ENCODE measurements around the gene BBS7. TPM values are rescaled to one million over a fixed set of nuclear protein-coding genes. Genes with fewer than 3 reads are reported as not detected.

Gene BBS7
- total and polyA plus RNA-seq, 9 of the 15 experiments (the other 6 are each of a cell fraction or from before 2014, with no cell fraction given), result 13.4 to 25.8 (median 16.4) TPM

DNA sequence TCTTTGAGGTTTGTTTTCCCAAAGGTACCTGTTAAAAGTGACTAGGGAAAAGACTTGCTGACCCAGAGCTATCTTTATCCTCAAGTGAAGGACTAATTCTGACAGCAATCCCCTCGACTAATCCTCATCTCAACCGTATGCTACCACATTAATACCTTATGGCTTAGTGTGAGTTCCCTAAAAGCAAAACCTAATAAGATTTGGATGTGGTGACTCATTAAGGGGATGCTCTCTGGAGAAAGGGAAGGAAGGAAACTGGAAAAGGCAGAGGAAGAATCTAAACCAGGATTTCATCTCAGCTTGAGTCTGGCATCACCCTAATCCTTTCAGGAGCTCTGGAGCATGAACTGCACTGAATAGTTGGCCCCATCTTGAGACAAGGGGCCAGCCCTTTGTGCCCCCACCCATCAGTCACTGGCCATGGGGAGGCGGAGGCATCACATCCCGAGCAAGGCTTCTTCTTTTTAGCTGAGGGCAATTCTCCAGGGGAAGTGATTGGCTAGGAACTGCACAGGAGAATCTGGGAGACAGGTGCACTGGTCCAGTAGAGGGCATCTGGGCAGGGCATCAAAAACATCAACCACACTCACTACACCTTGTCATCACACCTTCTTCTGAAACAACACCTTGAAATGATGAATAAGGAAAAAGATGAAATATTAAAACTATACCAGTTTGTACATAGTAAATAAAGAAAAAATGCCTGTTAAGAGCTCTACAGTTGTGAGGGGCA, 6.9 kb upstream of the BBS7 start (continued):
- TF ChIP-seq, protein P1, sequence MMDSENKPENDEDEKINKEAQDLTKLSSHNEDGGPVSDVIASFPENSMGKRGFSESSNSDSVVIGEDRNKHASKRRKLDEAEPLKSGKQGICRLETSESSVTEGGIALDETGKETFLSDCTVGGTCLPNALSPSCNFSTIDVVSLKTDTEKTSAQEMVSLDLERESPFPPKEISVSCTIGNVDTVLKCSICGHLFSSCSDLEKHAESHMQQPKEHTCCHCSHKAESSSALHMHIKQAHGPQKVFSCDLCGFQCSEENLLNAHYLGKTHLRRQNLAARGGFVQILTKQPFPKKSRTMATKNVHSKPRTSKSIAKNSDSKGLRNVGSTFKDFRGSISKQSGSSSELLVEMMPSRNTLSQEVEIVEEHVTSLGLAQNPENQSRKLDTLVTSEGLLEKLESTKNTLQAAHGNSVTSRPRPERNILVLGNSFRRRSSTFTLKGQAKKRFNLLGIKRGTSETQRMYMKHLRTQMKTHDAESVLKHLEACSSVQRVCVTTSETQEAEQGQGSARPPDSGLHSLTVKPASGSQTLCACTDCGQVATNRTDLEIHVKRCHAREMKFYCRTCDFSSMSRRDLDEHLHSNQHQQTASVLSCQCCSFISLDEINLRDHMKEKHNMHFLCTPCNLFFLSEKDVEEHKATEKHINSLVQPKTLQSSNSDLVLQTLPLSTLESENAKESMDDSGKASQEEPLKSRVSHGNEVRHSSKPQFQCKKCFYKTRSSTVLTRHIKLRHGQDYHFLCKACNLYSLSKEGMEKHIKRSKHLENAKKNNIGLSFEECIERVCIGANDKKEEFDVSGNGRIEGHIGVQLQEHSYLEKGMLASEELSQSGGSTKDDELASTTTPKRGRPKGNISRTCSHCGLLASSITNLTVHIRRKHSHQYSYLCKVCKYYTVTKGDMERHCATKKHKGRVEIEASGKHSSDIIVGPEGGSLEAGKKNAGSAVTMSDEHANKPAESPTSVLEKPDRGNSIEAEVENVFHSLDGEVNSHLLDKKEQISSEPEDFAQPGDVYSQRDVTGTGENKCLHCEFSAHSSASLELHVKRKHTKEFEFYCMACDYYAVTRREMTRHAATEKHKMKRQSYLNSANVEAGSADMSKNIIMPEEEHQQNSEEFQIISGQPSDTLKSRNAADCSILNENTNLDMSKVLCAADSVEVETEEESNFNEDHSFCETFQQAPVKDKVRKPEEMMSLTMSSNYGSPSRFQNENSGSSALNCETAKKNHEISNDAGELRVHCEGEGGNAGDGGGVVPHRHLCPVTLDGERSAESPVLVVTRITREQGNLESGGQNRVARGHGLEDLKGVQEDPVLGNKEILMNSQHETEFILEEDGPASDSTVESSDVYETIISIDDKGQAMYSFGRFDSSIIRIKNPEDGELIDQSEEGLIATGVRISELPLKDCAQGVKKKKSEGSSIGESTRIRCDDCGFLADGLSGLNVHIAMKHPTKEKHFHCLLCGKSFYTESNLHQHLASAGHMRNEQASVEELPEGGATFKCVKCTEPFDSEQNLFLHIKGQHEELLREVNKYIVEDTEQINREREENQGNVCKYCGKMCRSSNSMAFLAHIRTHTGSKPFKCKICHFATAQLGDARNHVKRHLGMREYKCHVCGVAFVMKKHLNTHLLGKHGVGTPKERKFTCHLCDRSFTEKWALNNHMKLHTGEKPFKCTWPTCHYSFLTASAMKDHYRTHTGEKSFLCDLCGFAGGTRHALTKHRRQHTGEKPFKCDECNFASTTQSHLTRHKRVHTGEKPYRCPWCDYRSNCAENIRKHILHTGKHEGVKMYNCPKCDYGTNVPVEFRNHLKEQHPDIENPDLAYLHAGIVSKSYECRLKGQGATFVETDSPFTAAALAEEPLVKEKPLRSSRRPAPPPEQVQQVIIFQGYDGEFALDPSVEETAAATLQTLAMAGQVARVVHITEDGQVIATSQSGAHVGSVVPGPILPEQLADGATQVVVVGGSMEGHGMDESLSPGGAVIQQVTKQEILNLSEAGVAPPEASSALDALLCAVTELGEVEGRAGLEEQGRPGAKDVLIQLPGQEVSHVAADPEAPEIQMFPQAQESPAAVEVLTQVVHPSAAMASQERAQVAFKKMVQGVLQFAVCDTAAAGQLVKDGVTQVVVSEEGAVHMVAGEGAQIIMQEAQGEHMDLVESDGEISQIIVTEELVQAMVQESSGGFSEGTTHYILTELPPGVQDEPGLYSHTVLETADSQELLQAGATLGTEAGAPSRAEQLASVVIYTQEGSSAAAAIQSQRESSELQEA (IDR thresholded peaks at IDR 0.05; ENCODE audit: low read depth), result no peak
- TF ChIP-seq MTA3 (IDR thresholded peaks at IDR 0.05; ENCODE audit: borderline replicate concordance) (no peak), MCM3 (IDR thresholded peaks at IDR 0.05) (no peak), SRF (CRISPR knock-in tag; IDR thresholded peaks at IDR 0.05) (no peak), HDAC3 (IDR thresholded peaks at IDR 0.05; ENCODE audit: borderline replicate concordance, partially characterized antibody) (no peak), ZBTB26 (CRISPR knock-in tag; IDR thresholded peaks at IDR 0.05) (no peak), SMARCB1 (IDR thresholded peaks at IDR 0.05; ENCODE audit: insufficient read length, low read depth) (no peak), ZBTB5 (IDR thresholded peaks at IDR 0.05) (no peak), CC2D1A (IDR thresholded peaks at IDR 0.05) (no peak), ZKSCAN1 (IDR thresholded peaks at IDR 0.05; ENCODE audit: low read depth, low read length) (no peak), GTF2E2 (tag; IDR thresholded peaks at IDR 0.05) (no peak)
